GM18861 (cell line): ENCODE results near the gene KRT1.
"Not testable (repeated sequence)": the region's sequence is repeated elsewhere in the genome, so short reads cannot be mapped to it uniquely, and the experiment has no call there.

Experiments
- ATAC-seq: cut with Tn5 transposase; IDR thresholded peaks from one replicate; pipeline ENCODE4 v1.9.1; 2021; ENCODE audit not compliant: unreplicated experiment

KRT1 gene

GRCh38 chr12:52680363-52680762 lies at the start of gene KRT1:
TSS of gene KRT1 (minus strand) at chr12:52680407. CDS start at chr12:52680348, 59 bp downstream.
- ATAC-seq = no peak

- no peak for ATAC-seq
Measured at GRCh38 chr12:52729147-52729546, 48.9 kb upstream of the KRT1 start.

GRCh38 chr12:52728374-52728773 lies 48.2 kb upstream of the KRT1 start:
- ATAC-seq = no peak

- no peak for ATAC-seq
Measured at GRCh38 chr12:52727037-52727436, 46.8 kb upstream of the KRT1 start.

- no peak for ATAC-seq
Measured at GRCh38 chr12:52726451-52726850, 46.2 kb upstream of the KRT1 start.

GRCh38 chr12:52724384-52724783 lies 44.2 kb upstream of the KRT1 start:
- no peak for ATAC-seq

- ATAC-seq = no peak
Measured at GRCh38 chr12:52722680-52723079, 42.5 kb upstream of the KRT1 start.

GRCh38 chr12:52721838-52722470 lies 41.7 kb upstream of the KRT1 start:
- no peak for ATAC-seq

GRCh38 chr12:52720365-52720886 lies 40.2 kb upstream of the KRT1 start:
- no peak for ATAC-seq

- no peak for ATAC-seq
Measured at GRCh38 chr12:52716061-52716460, 35.9 kb upstream of the KRT1 start.

- no peak for ATAC-seq
Measured at GRCh38 chr12:52715416-52715815, 35.2 kb upstream of the KRT1 start.

GRCh38 chr12:52714887-52715281 lies 34.7 kb upstream of the KRT1 start:
- no peak for ATAC-seq

- ATAC-seq = no peak
Measured at GRCh38 chr12:52713960-52714886, 34.0 kb upstream of the KRT1 start.

GRCh38 chr12:52712122-52712521 lies 31.9 kb upstream of the KRT1 start:
- ATAC-seq = not testable (repeated sequence)

- ATAC-seq = no peak
Measured at GRCh38 chr12:52710730-52711129, 30.5 kb upstream of the KRT1 start.

GRCh38 chr12:52708010-52708409 lies 27.8 kb upstream of the KRT1 start:
- ATAC-seq = no peak

- no peak for ATAC-seq
Measured at GRCh38 chr12:52704464-52704863, 24.3 kb upstream of the KRT1 start.

- ATAC-seq = no peak
Measured at GRCh38 chr12:52703878-52704277, 23.7 kb upstream of the KRT1 start.

GRCh38 chr12:52703424-52703823 lies 23.2 kb upstream of the KRT1 start, which contains the start of gene KRT77:
TSS of gene KRT77 (minus strand) at chr12:52703524. CDS start at chr12:52703434, 90 bp downstream.
- ATAC-seq = no peak

- ATAC-seq = no peak
Measured at GRCh38 chr12:52702338-52702737, 22.1 kb upstream of the KRT1 start.

- ATAC-seq = no peak
Measured at GRCh38 chr12:52701281-52701680, 21.1 kb upstream of the KRT1 start.

- no peak for ATAC-seq
Measured at GRCh38 chr12:52699960-52700359, 19.8 kb upstream of the KRT1 start.
